Heart left ventricle (tissue), 16 donors: ENCODE measurements around the gene EDEM1. TPM values are rescaled to one million over a fixed set of nuclear protein-coding genes. Genes with fewer than 3 reads are reported as not detected.

Source experiments
- ATAC-seq, 4 donors: fragments of 200-7000 bp; cut with Tn5 transposase; one replicate each; pipeline ENCODE4 v1.9.1; 2020 to 2022; ENCODE audit warnings: moderate library complexity in 4 of 4, mild to moderate bottlenecking in 3 of 4, moderate number of reproducible peaks in 1 of 4
- DNase-seq, 5 donors: peaks; one replicate each; pipeline ENCODE4 v3.0.0-alpha.2; 2020
- H3K27ac ChIP-seq, 12 donors: fragments of 200-600 bp; sonication (generic) in 4 of 12; one replicate each; pipeline versions ENCODE4 v1.5.0 to v1.8.0; 2016 to 2022; ENCODE audit warnings: mild to moderate bottlenecking in 2 of 12
- H3K27me3 ChIP-seq, 9 donors: fragments of 200-600 bp; sonication (generic) in 2 of 9; one replicate each; pipeline versions ENCODE4 v1.5.1 to v1.8.0; 2016 to 2022; ENCODE audit warnings: mild to moderate bottlenecking in 3 of 9
- H3K36me3 ChIP-seq, 9 donors: fragments of 200-600 bp; sonication (generic) in 2 of 9; one replicate each; pipeline versions ENCODE4 v1.5.0 to v1.8.0; 2018 to 2022; ENCODE audit warnings: mild to moderate bottlenecking in 2 of 9
- H3K4me1 ChIP-seq, 12 donors: fragments of 200-600 bp; sonication (generic) in 4 of 12; one replicate each; pipeline versions ENCODE4 v1.5.0 to v1.8.0; 2016 to 2022; ENCODE audit warnings: mild to moderate bottlenecking in 3 of 12
- H3K4me3 ChIP-seq, 12 donors: fragments of 200-600 bp; sonication (generic) in 4 of 12; one replicate each; pipeline versions ENCODE4 v1.5.0 to v1.8.0; 2017 to 2022; ENCODE audit warnings: mild to moderate bottlenecking in 9 of 12, moderate library complexity in 4 of 12
- H3K9me3 ChIP-seq, 12 donors: fragments of 200-600 bp; sonication (generic) in 4 of 12; one replicate each; pipeline versions ENCODE4 v1.5.0 to v1.8.0; 2016 to 2022; ENCODE audit warnings: mild to moderate bottlenecking in 1 of 12
- POLR2A ChIP-seq, 2 donors: fragments of 450-650 bp; IDR thresholded peaks; one replicate each; pipeline ENCODE4 v1.6.1; 2017; ENCODE audit warnings: antibody characterized with exemption in 2 of 2, mild to moderate bottlenecking in 2 of 2, moderate library complexity in 2 of 2
- WGBS, 4 donors: extraction: QIAGEN DNeasy Blood & Tissue Kit in 2 of 4; methylation state at CpG; one replicate each; pipeline versions ENCODE4 v1.1.5 to v1.1.7; 2013 to 2018; 5-methylcytosine and 5-hydroxymethylcytosine counted together
- intact Hi-C, 10 donors: fragments of 100-400 bp; cut with DNase I; formaldehyde crosslinking; loops; one replicate each; pipeline versions ENCODE4 v1.11.1 to v1.14.2; 2022
- polyA plus RNA-seq, 2 donors: library from polyadenylated mRNA; stranded (reverse); fragments of 200-250 nt; gene quantifications; one replicate each; pipeline ENCODE4 v1.2.3, GENCODE V29; 2013
- total RNA-seq, 9 donors: library from RNA; depleted of rRNA in 2 of 9; stranded (reverse); fragments of >200 nt in 2 of 9; fragmentation: NEBNext Ultra II Directional in 3 of 9; extraction: Animal tissue kit (Norgen Biotek cat#: 25700) in 3 of 9; gene quantifications; one replicate each; pipeline versions ENCODE4 v1.1.0 to v1.2.4, GENCODE V29; 2016 to 2023
- TF ChIP-seq, protein P1 (sequence below), 12 donors: fragments of 200-600 bp; sonication (generic) in 4 of 12; IDR thresholded peaks; one replicate each; pipeline versions ENCODE4 v1.5.0 to v1.8.0; 2018 to 2022; ENCODE audit warnings: antibody characterized with exemption in 12 of 12, mild to moderate bottlenecking in 5 of 12
- donor health status: ischemic (EF 13 %, LVEDD 7.1; RV severe dilation, severe dysfunction).
- donor health status: healthy with polysubstance abuse.
- donor health status: DM: no; HTN: yes; CAD: no.
- donor health status: DM: no; HTN: no; CAD: no.
- donor health status: ischemic (EF 25% LVEDD 6.9; RV normal size, moderate dysfunction).
- donor health status: ischemic (EF 25% LVEDD 5.7; RV mildly dilated, moderate dysfunction).
- donor health status: healthy.
- donor health status: DM: yes; HTN: yes; CAD: no.
- donor health status: ischemic (EF 35%, LVEDD 5.7; RV mildly dilated, moderate dysfunction).
- donor health status: nonischemic (EF 11% LVEDD 7.7; RV severe dilation, severe dysfunction).
- donor health status: DM: yes; HTN: yes; CAD: no.
- donor health status: PGD.
- donor health status: ischemic (EF 29% LVEDD 5.4; RV normal size, mild dysfunction).
- donor health status: nonischemic (EF 23%, LVEDD 6.1; RV moderate dilation, normal function).

EDEM1 gene
- total and polyA plus RNA-seq, 11 donors, result 1.9 to 24.6 (median 9.5) TPM

- Histone ChIP-seq H3K9me3 (no peaks in the 10 kb centered on the region), H3K27ac (no peak overlapping the region), H3K36me3 (peaks cover 0 to 61% (median 43%) of the 10 kb centered on the region in 9 donors), H3K4me1 (peaks cover 0 to 14% (median 0%) of the 10 kb centered on the region in 12 donors), H3K27me3 (no peaks in the 10 kb centered on the region), H3K4me3 (no peak overlapping the region)
- 72 to 92% (median 84%) methylated on average over 4 of the region's 4 CpGs for WGBS, 4 donors
- TF ChIP-seq, protein P1, sequence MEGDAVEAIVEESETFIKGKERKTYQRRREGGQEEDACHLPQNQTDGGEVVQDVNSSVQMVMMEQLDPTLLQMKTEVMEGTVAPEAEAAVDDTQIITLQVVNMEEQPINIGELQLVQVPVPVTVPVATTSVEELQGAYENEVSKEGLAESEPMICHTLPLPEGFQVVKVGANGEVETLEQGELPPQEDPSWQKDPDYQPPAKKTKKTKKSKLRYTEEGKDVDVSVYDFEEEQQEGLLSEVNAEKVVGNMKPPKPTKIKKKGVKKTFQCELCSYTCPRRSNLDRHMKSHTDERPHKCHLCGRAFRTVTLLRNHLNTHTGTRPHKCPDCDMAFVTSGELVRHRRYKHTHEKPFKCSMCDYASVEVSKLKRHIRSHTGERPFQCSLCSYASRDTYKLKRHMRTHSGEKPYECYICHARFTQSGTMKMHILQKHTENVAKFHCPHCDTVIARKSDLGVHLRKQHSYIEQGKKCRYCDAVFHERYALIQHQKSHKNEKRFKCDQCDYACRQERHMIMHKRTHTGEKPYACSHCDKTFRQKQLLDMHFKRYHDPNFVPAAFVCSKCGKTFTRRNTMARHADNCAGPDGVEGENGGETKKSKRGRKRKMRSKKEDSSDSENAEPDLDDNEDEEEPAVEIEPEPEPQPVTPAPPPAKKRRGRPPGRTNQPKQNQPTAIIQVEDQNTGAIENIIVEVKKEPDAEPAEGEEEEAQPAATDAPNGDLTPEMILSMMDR (IDR thresholded peaks at IDR 0.05), result no peak
- TF ChIP-seq POLR2A (IDR thresholded peaks at IDR 0.05), result no peak
- ATAC-seq (no peak), DNase-seq (no peak)
- intact Hi-C loops, result no loop called here
These were observed 31.7 kb downstream of the EDEM1 start for GRCh38 chr3:5219216-5219615.

GRCh38 chr3:5220193-5220592 lies 32.7 kb downstream of the EDEM1 start:
- H3K4me3 ChIP-seq, result no peak overlapping the region
- H3K27ac ChIP-seq, result no peak overlapping the region
- peak in 1 of 4 donors; percentile 49 for ATAC-seq
- no peak for DNase-seq
- intact Hi-C loops, result loop anchor here in 2 of 10 donors (10.0 kb wide), 2 partner anchors 1575 to 1585 kb away; no protein-coding TSS in a partner anchor
- 45 to 54% (median 49%) methylated on average over 5 of the region's 5 CpGs for WGBS, 4 donors
- no peaks in the 10 kb centered on the region for H3K9me3 ChIP-seq
- peaks cover 0 to 51% (median 33%) of the 10 kb centered on the region in 9 donors for H3K36me3 ChIP-seq
- H3K4me1 ChIP-seq, result peaks cover 0 to 14% (median 0%) of the 10 kb centered on the region in 12 donors
- TF ChIP-seq, protein P1 (IDR thresholded peaks at IDR 0.05), result no peak
- no peak for TF ChIP-seq POLR2A (IDR thresholded peaks at IDR 0.05)
- H3K27me3 ChIP-seq, result no peaks in the 10 kb centered on the region

DNA sequence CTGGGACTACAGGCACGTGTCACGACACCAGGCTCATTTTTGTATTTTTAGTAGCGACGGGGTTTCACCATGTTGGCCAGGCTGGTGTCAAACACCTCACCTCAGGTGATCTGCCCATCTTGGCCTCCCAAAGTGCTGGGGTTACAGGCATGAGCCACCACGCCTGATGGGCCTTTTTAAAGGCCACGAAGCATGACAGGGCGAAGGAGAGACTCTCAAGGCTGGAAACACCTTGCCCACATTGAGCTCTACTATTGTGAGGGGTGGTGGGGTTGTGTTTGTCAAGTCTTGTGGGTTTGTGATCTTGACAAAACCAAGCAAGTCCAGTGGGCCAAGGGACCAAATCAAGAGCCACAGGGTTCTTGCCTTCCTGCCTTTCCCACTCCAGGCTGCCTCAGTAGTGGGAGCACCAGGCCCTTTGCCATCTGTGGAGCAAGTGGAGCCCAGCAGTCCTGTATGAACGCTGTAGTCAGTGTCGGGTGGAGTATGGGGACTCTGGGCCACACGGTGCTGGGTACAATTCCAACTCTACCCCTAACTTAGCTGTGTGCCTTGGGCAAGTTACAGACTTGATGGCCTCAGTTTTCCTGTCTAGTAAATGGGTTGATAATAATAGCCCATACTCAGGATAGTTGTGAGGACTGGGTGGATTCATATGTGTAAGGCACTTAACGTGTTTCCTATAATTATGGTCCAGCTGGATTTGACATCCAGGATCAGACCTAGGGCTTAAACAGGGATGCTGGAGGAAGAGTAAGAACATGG lies 33.3 kb downstream of the EDEM1 start:
- TF ChIP-seq, protein P1 (IDR thresholded peaks at IDR 0.05), result no peak
- no peak for TF ChIP-seq POLR2A (IDR thresholded peaks at IDR 0.05)
- intact Hi-C loops, result loop anchor here in 2 of 10 donors (10.0 kb wide), 2 partner anchors 1574 to 1584 kb away; no protein-coding TSS in a partner anchor
- Histone ChIP-seq H3K9me3 (no peaks in the 10 kb centered on the region), H3K27me3 (no peaks in the 10 kb centered on the region), H3K27ac (no peak overlapping the region), H3K36me3 (peaks cover 0 to 45% (median 27%) of the 10 kb centered on the region in 9 donors), H3K4me3 (no peak overlapping the region), H3K4me1 (peaks cover 0 to 14% (median 0%) of the 10 kb centered on the region in 12 donors)
- ATAC-seq (peak in 1 of 4 donors; percentile 39), DNase-seq (no peak)
- 84 to 98% (median 86%) methylated on average over 8 to 11 of the region's 11 CpGs for WGBS, 4 donors

DNA sequence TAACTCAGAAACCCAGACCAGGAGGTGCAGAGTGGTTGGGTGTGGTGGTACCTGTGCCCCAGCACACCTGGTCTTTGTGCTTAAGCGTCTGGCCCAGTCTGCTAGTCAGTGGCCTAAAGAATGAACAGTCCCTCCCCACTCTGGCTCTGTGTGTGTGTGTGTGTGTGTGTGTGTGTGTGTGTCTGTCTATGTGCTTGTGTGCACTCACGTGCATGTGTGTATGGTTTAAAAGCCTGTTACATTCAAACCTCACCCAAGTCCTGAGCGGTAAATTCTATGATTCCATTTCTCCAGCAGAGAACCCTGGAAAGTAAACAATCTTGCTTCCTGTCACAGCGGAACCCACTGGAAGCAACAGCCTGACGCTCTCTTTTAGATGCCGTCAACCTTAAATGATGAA lies 34.2 kb downstream of the EDEM1 start:
- intact Hi-C loops, result loop anchor here in 2 of 10 donors (10.0 kb wide), 2 partner anchors 1573 to 1583 kb away; no protein-coding TSS in a partner anchor
- DNase-seq, result no peak
- H3K4me3 ChIP-seq, result no peak overlapping the region
- TF ChIP-seq, protein P1 (IDR thresholded peaks at IDR 0.05), result no peak
- no peak for TF ChIP-seq POLR2A (IDR thresholded peaks at IDR 0.05)
- no peaks in the 10 kb centered on the region for H3K27me3 ChIP-seq
- H3K4me1 ChIP-seq, result peaks cover 0 to 14% (median 0%) of the 10 kb centered on the region in 12 donors
- ATAC-seq, result no peak
- 52 to 70% (median 57%) methylated on average over 6 of the region's 6 CpGs for WGBS, 4 donors
- peaks cover 0 to 36% (median 18%) of the 10 kb centered on the region in 9 donors for H3K36me3 ChIP-seq
- H3K9me3 ChIP-seq, result no peaks in the 10 kb centered on the region
- H3K27ac ChIP-seq, result no peak overlapping the region
